ENCODE data around the gene CES2. TPM values are rescaled to one million over a fixed set of nuclear protein-coding genes. Genes with fewer than 3 reads are reported as not detected.

Gene CES2
- polyA plus RNA-seq, 2 of the 4 experiments (the other 2 are of a cell fraction) = 20.3 to 20.4 TPM

GRCh38 chr16:66937725-66938337 lies 2.5 kb downstream of the CES2 start:
- ATAC-seq = no peak
- peaks cover 18% of the 10 kb centered on the region for H3K4me1 ChIP-seq
- H3K9me3 ChIP-seq = no peaks in the 10 kb centered on the region
- H3K4me3 ChIP-seq = no peak overlapping the region
- CTCF ChIA-PET = interaction anchor here (0.8 to 4.0 kb wide), 5 partner anchors 10 to 217 kb away, joined by 3 to 31 read pairs (median 7); partner anchors contain the start of gene CES3
- POLR2A ChIA-PET = no interaction called here
- H3K4me2 ChIP-seq = no peak overlapping the region
- DNase-seq (ENCODE audit: low read depth in 1 of 2, low spot score in 1 of 2) = no peak
- no peak overlapping the region for H3K27ac ChIP-seq
- FAIRE-seq = no peak
- TF ChIP-seq, protein P1, sequence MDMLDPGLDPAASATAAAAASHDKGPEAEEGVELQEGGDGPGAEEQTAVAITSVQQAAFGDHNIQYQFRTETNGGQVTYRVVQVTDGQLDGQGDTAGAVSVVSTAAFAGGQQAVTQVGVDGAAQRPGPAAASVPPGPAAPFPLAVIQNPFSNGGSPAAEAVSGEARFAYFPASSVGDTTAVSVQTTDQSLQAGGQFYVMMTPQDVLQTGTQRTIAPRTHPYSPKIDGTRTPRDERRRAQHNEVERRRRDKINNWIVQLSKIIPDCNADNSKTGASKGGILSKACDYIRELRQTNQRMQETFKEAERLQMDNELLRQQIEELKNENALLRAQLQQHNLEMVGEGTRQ (IDR thresholded peaks at IDR 0.05) = no peak
- TF ChIP-seq NR3C1 (IDR thresholded peaks at IDR 0.05) = no peak
- no peak for TF ChIP-seq BHLHE40 (IDR thresholded peaks at IDR 0.05; ENCODE audit: low read depth, low read length)
- TF ChIP-seq JUNB (IDR thresholded peaks at IDR 0.05) = no peak
- TF ChIP-seq NPAS2 (CRISPR knock-in tag; IDR thresholded peaks at IDR 0.05; ENCODE audit: borderline replicate concordance) = no peak
- TF ChIP-seq PBX3 (IDR thresholded peaks at IDR 0.05) = no peak
- no peak for TF ChIP-seq ZFP36 (IDR thresholded peaks at IDR 0.05; ENCODE audit: borderline replicate concordance, partially characterized antibody)
- WGBS (ENCODE audit: missing lambda C conversion rate) = 91% methylated on average over 9 of the region's 10 CpGs

DNA sequence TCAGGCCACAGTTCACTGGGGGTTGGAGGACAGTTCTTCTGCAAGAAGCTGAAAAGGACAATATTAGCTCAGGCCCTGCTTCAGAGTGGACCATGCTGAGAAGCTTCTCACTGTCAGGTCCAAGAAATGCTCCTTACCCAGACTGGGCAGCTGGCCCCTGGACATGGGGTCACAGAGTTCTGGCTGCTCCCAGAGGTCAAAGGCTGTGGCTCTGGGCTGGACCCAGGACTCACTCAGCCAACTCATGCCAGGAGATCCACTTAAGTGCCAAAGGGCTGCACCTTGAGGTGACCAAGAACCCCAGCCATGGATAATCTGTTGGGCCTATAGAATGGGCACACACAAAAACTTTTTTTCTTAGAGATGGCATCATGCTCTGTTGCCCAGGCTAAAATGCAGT lies 4.0 kb downstream of the CES2 start:
- ATAC-seq = no peak
- H3K4me2 ChIP-seq = no peak overlapping the region
- CTCF ChIA-PET = interaction anchor here (1.0 to 4.0 kb wide), 7 partner anchors 8 to 245 kb away, joined by 3 to 31 read pairs (median 7); no protein-coding TSS in a partner anchor

GRCh38 chr16:66940236-66940635 lies 4.9 kb downstream of the CES2 start:
- POLR2A ChIA-PET = no interaction called here
- no peak for TF ChIP-seq EHMT2 (IDR thresholded peaks at IDR 0.05; ENCODE audit: low read depth)
- TF ChIP-seq BCL3 (IDR thresholded peaks at IDR 0.05) = no peak
- no peak for TF ChIP-seq EP300 (IDR thresholded peaks at IDR 0.05)
- no peak for TF ChIP-seq JUNB (IDR thresholded peaks at IDR 0.05)
- TF ChIP-seq TFCP2L1 (CRISPR knock-in tag; IDR thresholded peaks at IDR 0.05) = no peak
- no peak for TF ChIP-seq RNF2 (IDR thresholded peaks at IDR 0.05; ENCODE audit: borderline replicate concordance, low read depth)
- TF ChIP-seq TP53 (CRISPR knock-in tag; IDR thresholded peaks at IDR 0.05) = no peak
- no peak for TF ChIP-seq MAX (IDR thresholded peaks at IDR 0.05)
- TF ChIP-seq EHF (CRISPR knock-in tag; IDR thresholded peaks at IDR 0.05) = no peak
- TF ChIP-seq SREBF2 (IDR thresholded peaks at IDR 0.05) = no peak
- no peak for TF ChIP-seq ESRRA (IDR thresholded peaks at IDR 0.05; ENCODE audit: borderline replicate concordance, low read length)
- no peak for TF ChIP-seq FOSL2 (IDR thresholded peaks at IDR 0.05)
- no peak for TF ChIP-seq FOSL2 (CRISPR knock-in tag; IDR thresholded peaks at IDR 0.05)
- Histone ChIP-seq H3K4me1 (peaks cover 12% of the 10 kb centered on the region; the same call in 2 of the 3 replicates), H3K27ac (no peak overlapping the region), H3K4me2 (no peak overlapping the region), H3K4me3 (no peak overlapping the region), H3K9me3 (no peaks in the 10 kb centered on the region)
- FAIRE-seq = no peak
- CTCF ChIA-PET = interaction anchor here (1.2 to 4.0 kb wide), 5 partner anchors 14 to 245 kb away, joined by 3 to 31 read pairs (median 7); no protein-coding TSS in a partner anchor
- 95% methylated on average over 14 of the region's 16 CpGs for WGBS (ENCODE audit: missing lambda C conversion rate)
- DNase-seq (ENCODE audit: low read depth in 1 of 2, low spot score in 1 of 2) = no peak
- ATAC-seq = no peak

More for the DNA sequence above, 4.0 kb downstream of the CES2 start:
- Histone ChIP-seq H3K4me1 (peaks cover 13% of the 10 kb centered on the region; the same call in 2 of the 3 replicates), H3K9me3 (no peaks in the 10 kb centered on the region), H3K4me3 (no peak overlapping the region), H3K27ac (no peak overlapping the region)
- POLR2A ChIA-PET = no interaction called here
- FAIRE-seq (no peak), DNase-seq (ENCODE audit: low read depth in 1 of 2, low spot score in 1 of 2) (no peak)
- TF ChIP-seq MAZ (IDR thresholded peaks at IDR 0.05; ENCODE audit: borderline replicate concordance, low read depth, low read length) = no peak
- TF ChIP-seq MAFK (IDR thresholded peaks at IDR 0.05; ENCODE audit: partially characterized antibody) = no peak
- TF ChIP-seq MAX (IDR thresholded peaks at IDR 0.05) = no peak
